ENCODE measurements around the gene CAMTA1. TPM values are rescaled to one million over a fixed set of nuclear protein-coding genes. Genes with fewer than 3 reads are reported as not detected.

The CAMTA1 gene
- total RNA-seq, 1 donor from 2014 or later: 160 TPM

- Histone ChIP-seq H3K27me3 (ENCODE audit: low read depth) (peaks cover 50% of the 10 kb centered on the region), H3K4me1 (peaks cover 11% of the 10 kb centered on the region), H3K4me3 (no peak overlapping the region), H3K36me3 (no peaks in the 10 kb centered on the region), H3K27ac (replicated peaks) (no peak overlapping the region), H3K9me3 (replicated peaks) (peaks cover 5% of the 10 kb centered on the region)
- TF ChIP-seq CTCF (IDR thresholded peaks at IDR 0.05; ENCODE audit: borderline replicate concordance): no peak
- no peak for DNase-seq
- intact Hi-C loops (cut with micrococcal nuclease): no loop called here
Observed at GRCh38 chr1:7174980-7175906, 390.0 kb downstream of the CAMTA1 start.

- no peak for TF ChIP-seq CTCF (IDR thresholded peaks at IDR 0.05; ENCODE audit: borderline replicate concordance)
- peaks cover 50% of the 10 kb centered on the region for H3K27me3 ChIP-seq (ENCODE audit: low read depth)
Observed at GRCh38 chr1:7177021-7177420, 391.8 kb downstream of the CAMTA1 start.

GRCh38 chr1:7177438-7178146 is 392.3 kb downstream of the CAMTA1 start:
- H3K27me3 ChIP-seq (ENCODE audit: low read depth): peaks cover 48% of the 10 kb centered on the region
- DNase-seq: no peak
- no peaks in the 10 kb centered on the region for H3K36me3 ChIP-seq
- H3K27ac ChIP-seq (replicated peaks): no peak overlapping the region
- intact Hi-C loops (cut with micrococcal nuclease): no loop called here
- peaks cover 21% of the 10 kb centered on the region for H3K9me3 ChIP-seq (replicated peaks)
- no peak for TF ChIP-seq CTCF (IDR thresholded peaks at IDR 0.05; ENCODE audit: borderline replicate concordance)
- no peak overlapping the region for H3K4me3 ChIP-seq
- H3K4me1 ChIP-seq: peaks cover 6% of the 10 kb centered on the region

More at GRCh38 chr1:7177021-7177420, 391.8 kb downstream of the CAMTA1 start:
- Histone ChIP-seq H3K36me3 (no peaks in the 10 kb centered on the region), H3K4me1 (peaks cover 11% of the 10 kb centered on the region), H3K27ac (replicated peaks) (no peak overlapping the region), H3K4me3 (no peak overlapping the region), H3K9me3 (replicated peaks) (peaks cover 21% of the 10 kb centered on the region)
- no peak for DNase-seq
- intact Hi-C loops (cut with micrococcal nuclease): no loop called here

- Histone ChIP-seq H3K4me3 (no peak overlapping the region), H3K9me3 (replicated peaks) (peaks cover 21% of the 10 kb centered on the region), H3K27ac (replicated peaks) (no peak overlapping the region), H3K36me3 (no peaks in the 10 kb centered on the region), H3K4me1 (no peaks in the 10 kb centered on the region), H3K27me3 (ENCODE audit: low read depth) (peaks cover 47% of the 10 kb centered on the region)
- DNase-seq: no peak
- no peak for TF ChIP-seq CTCF (IDR thresholded peaks at IDR 0.05; ENCODE audit: borderline replicate concordance)
- intact Hi-C loops (cut with micrococcal nuclease): no loop called here
Observed at GRCh38 chr1:7178336-7178735, 393.1 kb downstream of the CAMTA1 start.

GRCh38 chr1:7178741-7179140 is 393.5 kb downstream of the CAMTA1 start:
- Histone ChIP-seq H3K27me3 (ENCODE audit: low read depth) (peaks cover 48% of the 10 kb centered on the region), H3K36me3 (no peaks in the 10 kb centered on the region), H3K4me1 (no peaks in the 10 kb centered on the region), H3K27ac (replicated peaks) (no peak overlapping the region), H3K4me3 (no peak overlapping the region), H3K9me3 (replicated peaks) (peaks cover 21% of the 10 kb centered on the region)
- no peak for DNase-seq
- TF ChIP-seq CTCF (IDR thresholded peaks at IDR 0.05; ENCODE audit: borderline replicate concordance): no peak
- intact Hi-C loops (cut with micrococcal nuclease): no loop called here

All from left ventricle myocardium inferior (tissue), 1 donor.